PC-3 (cell line): Measurements from ENCODE around the gene CCR5AS.
"Not testable (repeated sequence)": the region's sequence is repeated elsewhere in the genome, so short reads cannot be mapped to it uniquely, and the experiment has no call there.

ENCODE experiments used
- ATAC-seq: fragments of 200-7000 bp; cut with Tn5 transposase; 2 replicates; pipeline ENCODE4 v1.9.1; 2020; ENCODE audit warnings: mild to moderate bottlenecking, moderate library complexity
- BruUV-seq: library from RNA; stranded (reverse); fragments of 400-500 nt; replicated peaks from 2 replicates; lab custom pipeline; 2021; lab: Mats Ljungman, UMichigan
- CTCF ChIA-PET: fragments of 300-600 bp; sonication (Branson Sonifier 250); formaldehyde crosslinking; loops from one replicate; lab custom pipeline; 2022; ENCODE audit warnings: antibody characterized with exemption; lab: Charles Lee
- POLR2A ChIA-PET: fragments of 300-600 bp; sonication (Branson Sonifier 250); formaldehyde crosslinking; loops from one replicate; lab custom pipeline; 2022; ENCODE audit warnings: antibody characterized with exemption; ENCODE audit not compliant: unreplicated experiment; lab: Charles Lee
- DNase-seq: peaks from one replicate; pipeline ENCODE4 v3.0.0-alpha.2; 2015
- H2AFZ ChIP-seq: fragments of 300-600 bp; sonication (generic); 2 replicates; pipeline ENCODE4 v1.6.0; 2016; ENCODE audit warnings: antibody characterized with exemption, low read length
- H3F3A ChIP-seq: fragments of 300-600 bp; sonication (generic); one replicate; pipeline ENCODE4 v1.6.0; 2017; ENCODE audit warnings: antibody characterized with exemption, low read length, control low read depth, mild to moderate bottlenecking; ENCODE audit not compliant: unreplicated experiment
- H3K27ac ChIP-seq: fragments of 300-600 bp; sonication (generic); 2 replicates; pipeline ENCODE4 v1.5.1; 2016; ENCODE audit warnings: mild to moderate bottlenecking, low read length
- H3K27me3 ChIP-seq: fragments of 300-600 bp; sonication (generic); 2 replicates; pipeline ENCODE4 v1.6.1; 2016; ENCODE audit warnings: low read length, mixed read lengths
- H3K36me3 ChIP-seq: fragments of 300-600 bp; sonication (generic); 2 replicates; pipeline ENCODE4 v1.6.1; 2016; ENCODE audit warnings: low read depth, mixed run types, low read length, mixed read lengths
- H3K4me1 ChIP-seq: fragments of 300-600 bp; sonication (generic); 2 replicates; pipeline ENCODE4 v1.5.1; 2016; ENCODE audit warnings: low read length; ENCODE audit not compliant: insufficient read depth
- H3K4me2 ChIP-seq: fragments of 300-600 bp; sonication (generic); 2 replicates; pipeline ENCODE4 v1.6.0; 2016; ENCODE audit warnings: low read length
- H3K4me3 ChIP-seq: fragments of 300-600 bp; sonication (generic); 2 replicates; pipeline ENCODE4 v1.5.1; 2016; ENCODE audit warnings: mild to moderate bottlenecking, low read length, mixed read lengths
- H3K79me2 ChIP-seq: fragments of 300-600 bp; sonication (generic); 2 replicates; pipeline ENCODE4 v1.6.1; 2017; ENCODE audit warnings: low read length, mixed read lengths
- H3K9ac ChIP-seq: fragments of 300-600 bp; sonication (generic); 2 replicates; pipeline ENCODE4 v1.6.0; 2016; ENCODE audit warnings: mild to moderate bottlenecking, low read length
- H3K9me2 ChIP-seq: fragments of 300-600 bp; sonication (generic); replicated peaks from 2 replicates; pipeline ENCODE4 v1.6.1; 2016; ENCODE audit warnings: mixed run types, low read length, mixed read lengths
- H3K9me3 ChIP-seq: fragments of 300-600 bp; sonication (generic); 2 replicates; pipeline ENCODE4 v1.6.1; 2016; ENCODE audit warnings: low read length, mixed read lengths
- H4K20me1 ChIP-seq: fragments of 300-600 bp; sonication (generic); 2 replicates; pipeline ENCODE4 v1.6.1; 2016; ENCODE audit warnings: low read length, mixed read lengths
- EZH2 ChIP-seq: fragments of 300-600 bp; sonication (generic); IDR thresholded peaks from one replicate; pipeline ENCODE4 v1.6.1; 2017; ENCODE audit warnings: antibody characterized with exemption, mild to moderate bottlenecking, low read length; ENCODE audit not compliant: unreplicated experiment
- EZH2phosphoT487 ChIP-seq: fragments of 300-600 bp; sonication (generic); IDR thresholded peaks from 2 replicates; pipeline ENCODE4 v1.6.1; 2018; ENCODE audit warnings: mild to moderate bottlenecking, antibody characterized with exemption, low read length, borderline replicate concordance
- intact Hi-C: fragments of 100-400 bp; cut with micrococcal nuclease; formaldehyde crosslinking; loops from 2 replicates; pipeline ENCODE4 v1.9.0; 2023
- TF ChIP-seq, protein P1 (sequence below): fragments of 300-600 bp; sonication (generic); conservative IDR thresholded peaks from 2 replicates; pipeline ENCODE4 v1.5.1; 2017; ENCODE audit warnings: antibody characterized with exemption, low read depth, mild to moderate bottlenecking, low read length

The CCR5AS gene

GRCh38 chr3:46427916-46428833, 21.3 kb upstream of the CCR5AS start:
- Histone ChIP-seq H3K4me2 (0 out of 2 replicates have a peak overlapping the region, but pooled peaks have one; percentile 1), H4K20me1 (no peaks in the 10 kb centered on the region), H3K36me3 (no peaks in the 10 kb centered on the region), H3K4me1 (peaks cover 49% of the 10 kb centered on the region), H3K9ac (no peak overlapping the region), H3K9me2 (no peaks in the 10 kb centered on the region), H2AFZ (no peak overlapping the region), H3K4me3 (no peak overlapping the region), H3K27ac (no peak overlapping the region), H3K9me3 (0 out of 2 replicates have a peak, but pooled peaks cover 6% of the 10 kb centered on the region), H3F3A (no peaks in the 10 kb centered on the region), H3K27me3 (no peaks in the 10 kb centered on the region), H3K79me2 (no peaks in the 10 kb centered on the region)
- peak; percentile 35 for ATAC-seq
- intact Hi-C loops = loop anchor here (2.0 to 5.0 kb wide), 4 partner anchors 47 to 211 kb away; no protein-coding TSS in a partner anchor
- ChIA-PET CTCF (no interaction called here), POLR2A (no interaction called here)
- BruUV-seq = no TSS peak
- TF ChIP-seq, protein P1, sequence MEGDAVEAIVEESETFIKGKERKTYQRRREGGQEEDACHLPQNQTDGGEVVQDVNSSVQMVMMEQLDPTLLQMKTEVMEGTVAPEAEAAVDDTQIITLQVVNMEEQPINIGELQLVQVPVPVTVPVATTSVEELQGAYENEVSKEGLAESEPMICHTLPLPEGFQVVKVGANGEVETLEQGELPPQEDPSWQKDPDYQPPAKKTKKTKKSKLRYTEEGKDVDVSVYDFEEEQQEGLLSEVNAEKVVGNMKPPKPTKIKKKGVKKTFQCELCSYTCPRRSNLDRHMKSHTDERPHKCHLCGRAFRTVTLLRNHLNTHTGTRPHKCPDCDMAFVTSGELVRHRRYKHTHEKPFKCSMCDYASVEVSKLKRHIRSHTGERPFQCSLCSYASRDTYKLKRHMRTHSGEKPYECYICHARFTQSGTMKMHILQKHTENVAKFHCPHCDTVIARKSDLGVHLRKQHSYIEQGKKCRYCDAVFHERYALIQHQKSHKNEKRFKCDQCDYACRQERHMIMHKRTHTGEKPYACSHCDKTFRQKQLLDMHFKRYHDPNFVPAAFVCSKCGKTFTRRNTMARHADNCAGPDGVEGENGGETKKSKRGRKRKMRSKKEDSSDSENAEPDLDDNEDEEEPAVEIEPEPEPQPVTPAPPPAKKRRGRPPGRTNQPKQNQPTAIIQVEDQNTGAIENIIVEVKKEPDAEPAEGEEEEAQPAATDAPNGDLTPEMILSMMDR = no peak
- TF ChIP-seq EZH2 (no peak), EZH2phosphoT487 (no peak)
- DNase-seq = peak; percentile 60

GRCh38 chr3:46427404-46427803, 20.5 kb upstream of the CCR5AS start:
- H3K4me1 ChIP-seq = peaks cover 55% of the 10 kb centered on the region
- H4K20me1 ChIP-seq, ATAC-seq, H3K4me3 ChIP-seq, H3K4me2 ChIP-seq, BruUV-seq, H2AFZ ChIP-seq, H3K36me3 ChIP-seq, H3K27me3 ChIP-seq, POLR2A ChIA-PET, H3K9me2 ChIP-seq, H3K9ac ChIP-seq, H3K27ac ChIP-seq, DNase-seq, H3K9me3 ChIP-seq, H3F3A ChIP-seq, H3K79me2 ChIP-seq: not testable (repeated sequence)
- TF ChIP-seq, protein P1 = peak; percentile 30; the same call in 1 of the 2 replicates
- CTCF ChIA-PET = interaction anchor here (0.6 kb wide), 1 partner anchor 49 kb away, joined by 3 read pairs; no protein-coding TSS in a partner anchor
- intact Hi-C loops = loop anchor here (5.0 kb wide), 1 partner anchor 210 kb away; no protein-coding TSS in a partner anchor

DNA sequence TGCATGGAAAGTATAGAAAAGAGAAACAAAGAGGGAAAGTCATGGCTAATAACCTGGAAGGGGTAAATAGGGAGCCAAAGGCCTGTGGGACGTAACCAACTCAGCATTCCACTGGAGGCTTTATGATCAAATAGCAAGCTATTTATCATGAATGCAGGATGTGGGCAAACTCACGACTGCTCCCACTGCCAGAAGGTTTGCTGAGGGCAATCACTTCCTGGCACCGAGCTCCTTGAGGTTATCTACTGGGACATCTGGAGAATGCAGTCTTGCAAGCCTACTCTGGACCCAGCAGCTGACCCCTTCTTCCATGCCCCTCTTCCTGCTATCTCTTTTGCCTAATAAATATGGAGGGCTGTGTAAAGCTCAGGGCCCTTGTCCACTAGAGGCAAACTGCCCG, 19.6 kb upstream of the CCR5AS start:
- H3K27ac ChIP-seq, H3K36me3 ChIP-seq, H3K9me2 ChIP-seq, H4K20me1 ChIP-seq, ATAC-seq, H3K9ac ChIP-seq, H3F3A ChIP-seq, H3K79me2 ChIP-seq, H3K27me3 ChIP-seq, BruUV-seq, CTCF ChIA-PET, H3K9me3 ChIP-seq, H3K4me3 ChIP-seq, H2AFZ ChIP-seq, H3K4me2 ChIP-seq: not testable (repeated sequence)
- POLR2A ChIA-PET = interaction anchor here (0.8 kb wide), 1 partner anchor 19 kb away, joined by 15 read pairs; the partner anchor contains the start of genes CCR5AS and CCRL2
- intact Hi-C loops = loop anchor here (5.0 kb wide), 1 partner anchor 209 kb away; no protein-coding TSS in a partner anchor
- DNase-seq = peak; percentile 66
- H3K4me1 ChIP-seq = peaks cover 65% of the 10 kb centered on the region
